Heart left ventricle (tissue), 16 donors: ENCODE data around the gene DSCAM. TPM values are rescaled to one million over a fixed set of nuclear protein-coding genes. Genes with fewer than 3 reads are reported as not detected.

ENCODE experiments used
- ATAC-seq, 4 donors: fragments of 200-7000 bp; cut with Tn5 transposase; one replicate each; pipeline ENCODE4 v1.9.1; 2020 to 2022; ENCODE audit warnings: moderate library complexity in 4 of 4, mild to moderate bottlenecking in 3 of 4, moderate number of reproducible peaks in 1 of 4
- DNase-seq, 5 donors: peaks; one replicate each; pipeline ENCODE4 v3.0.0-alpha.2; 2020
- H3K27ac ChIP-seq, 12 donors: fragments of 200-600 bp; sonication (generic) in 4 of 12; one replicate each; pipeline versions ENCODE4 v1.5.0 to v1.8.0; 2016 to 2022; ENCODE audit warnings: mild to moderate bottlenecking in 2 of 12
- H3K27me3 ChIP-seq, 9 donors: fragments of 200-600 bp; sonication (generic) in 2 of 9; one replicate each; pipeline versions ENCODE4 v1.5.1 to v1.8.0; 2016 to 2022; ENCODE audit warnings: mild to moderate bottlenecking in 3 of 9
- H3K36me3 ChIP-seq, 9 donors: fragments of 200-600 bp; sonication (generic) in 2 of 9; one replicate each; pipeline versions ENCODE4 v1.5.0 to v1.8.0; 2018 to 2022; ENCODE audit warnings: mild to moderate bottlenecking in 2 of 9
- H3K4me1 ChIP-seq, 12 donors: fragments of 200-600 bp; sonication (generic) in 4 of 12; one replicate each; pipeline versions ENCODE4 v1.5.0 to v1.8.0; 2016 to 2022; ENCODE audit warnings: mild to moderate bottlenecking in 3 of 12
- H3K4me3 ChIP-seq, 12 donors: fragments of 200-600 bp; sonication (generic) in 4 of 12; one replicate each; pipeline versions ENCODE4 v1.5.0 to v1.8.0; 2017 to 2022; ENCODE audit warnings: mild to moderate bottlenecking in 9 of 12, moderate library complexity in 4 of 12
- H3K9me3 ChIP-seq, 12 donors: fragments of 200-600 bp; sonication (generic) in 4 of 12; one replicate each; pipeline versions ENCODE4 v1.5.0 to v1.8.0; 2016 to 2022; ENCODE audit warnings: mild to moderate bottlenecking in 1 of 12
- CTCF ChIP-seq, 12 donors: fragments of 200-600 bp; sonication (generic) in 4 of 12; IDR thresholded peaks; one replicate each; pipeline versions ENCODE4 v1.5.0 to v1.8.0; 2018 to 2022; ENCODE audit warnings: antibody characterized with exemption in 12 of 12, mild to moderate bottlenecking in 5 of 12
- POLR2A ChIP-seq, 2 donors: fragments of 450-650 bp; IDR thresholded peaks; one replicate each; pipeline ENCODE4 v1.6.1; 2017; ENCODE audit warnings: antibody characterized with exemption in 2 of 2, mild to moderate bottlenecking in 2 of 2, moderate library complexity in 2 of 2
- WGBS, 4 donors: extraction: QIAGEN DNeasy Blood & Tissue Kit in 2 of 4; methylation state at CpG; one replicate each; pipeline versions ENCODE4 v1.1.5 to v1.1.7; 2013 to 2018; 5-methylcytosine and 5-hydroxymethylcytosine counted together
- intact Hi-C, 10 donors: fragments of 100-400 bp; cut with DNase I; formaldehyde crosslinking; loops; one replicate each; pipeline versions ENCODE4 v1.11.1 to v1.14.2; 2022
- polyA plus RNA-seq, 2 donors: library from polyadenylated mRNA; stranded (reverse); fragments of 200-250 nt; gene quantifications; one replicate each; pipeline ENCODE4 v1.2.3, GENCODE V29; 2013
- total RNA-seq, 9 donors: library from RNA; depleted of rRNA in 2 of 9; stranded (reverse); fragments of >200 nt in 2 of 9; fragmentation: NEBNext Ultra II Directional in 3 of 9; extraction: Animal tissue kit (Norgen Biotek cat#: 25700) in 3 of 9; gene quantifications; one replicate each; pipeline versions ENCODE4 v1.1.0 to v1.2.4, GENCODE V29; 2016 to 2023
- donor health status: ischemic (EF 13 %, LVEDD 7.1; RV severe dilation, severe dysfunction).
- donor health status: healthy with polysubstance abuse.
- donor health status: DM: no; HTN: yes; CAD: no.
- donor health status: DM: no; HTN: no; CAD: no.
- donor health status: ischemic (EF 25% LVEDD 6.9; RV normal size, moderate dysfunction).
- donor health status: ischemic (EF 25% LVEDD 5.7; RV mildly dilated, moderate dysfunction).
- donor health status: healthy.
- donor health status: DM: yes; HTN: yes; CAD: no.
- donor health status: ischemic (EF 35%, LVEDD 5.7; RV mildly dilated, moderate dysfunction).
- donor health status: nonischemic (EF 11% LVEDD 7.7; RV severe dilation, severe dysfunction).
- donor health status: DM: yes; HTN: yes; CAD: no.
- donor health status: PGD.
- donor health status: ischemic (EF 29% LVEDD 5.4; RV normal size, mild dysfunction).
- donor health status: nonischemic (EF 23%, LVEDD 6.1; RV moderate dilation, normal function).

DSCAM gene
- total and polyA plus RNA-seq, 11 donors: 0.03 TPM; not detected in 10

GRCh38 chr21:40151611-40152010, 695.3 kb downstream of the DSCAM start:
- DNase-seq (no peak), ATAC-seq (no peak)
- TF ChIP-seq CTCF (IDR thresholded peaks at IDR 0.05): no peak
- TF ChIP-seq POLR2A (IDR thresholded peaks at IDR 0.05): no peak
- intact Hi-C loops: no loop called here
- 78 to 92% (median 85%) methylated on average over 3 of the region's 3 CpGs for WGBS, 4 donors
- peaks cover 0 to 15% (median 0%) of the 10 kb centered on the region in 9 donors for H3K27me3 ChIP-seq
- H3K4me3 ChIP-seq: no peak overlapping the region
- no peaks in the 10 kb centered on the region for H3K36me3 ChIP-seq
- H3K9me3 ChIP-seq: no peaks in the 10 kb centered on the region
- H3K4me1 ChIP-seq: no peaks in the 10 kb centered on the region
- no peak overlapping the region for H3K27ac ChIP-seq

- 53 to 59% (median 58%) methylated on average over 10 of the region's 10 CpGs for WGBS, 4 donors
- Histone ChIP-seq H3K4me1 (no peaks in the 10 kb centered on the region), H3K4me3 (no peak overlapping the region), H3K27ac (no peak overlapping the region), H3K36me3 (no peaks in the 10 kb centered on the region), H3K27me3 (peaks cover 0 to 7% (median 0%) of the 10 kb centered on the region in 9 donors), H3K9me3 (no peaks in the 10 kb centered on the region)
- intact Hi-C loops: loop anchor here in 6 of 10 donors (5.0 to 10.0 kb wide), 5 partner anchors 241 to 986 kb away; partner anchors contain the start of gene DSCAM (in 2 of the 6)
- TF ChIP-seq POLR2A (IDR thresholded peaks at IDR 0.05) (no peak), CTCF (IDR thresholded peaks at IDR 0.05) (peak in 1 of 12 donors; percentile 6)
- no peak for DNase-seq
- ATAC-seq: no peak
These were observed 700.6 kb downstream of the DSCAM start for GRCh38 chr21:40146216-40146837.

- ATAC-seq (peak in 1 of 4 donors; percentile 51), DNase-seq (peak in 2 of 5 donors; percentile 24 to 45)
- Histone ChIP-seq H3K4me1 (no peaks in the 10 kb centered on the region), H3K9me3 (no peaks in the 10 kb centered on the region), H3K4me3 (no peak overlapping the region), H3K27ac (no peak overlapping the region), H3K27me3 (peaks cover 0 to 6% (median 0%) of the 10 kb centered on the region in 9 donors), H3K36me3 (no peaks in the 10 kb centered on the region)
- WGBS, 4 donors: 28 to 48% (median 42%) methylated on average over 15 to 20 of the region's 20 CpGs
- TF ChIP-seq CTCF (IDR thresholded peaks at IDR 0.05): peak; percentile 60 to 85 (median 76)
- TF ChIP-seq POLR2A (IDR thresholded peaks at IDR 0.05): no peak
- intact Hi-C loops: loop anchor here (1.0 to 10.0 kb wide), 10 partner anchors 241 to 988 kb away; partner anchors contain the start of gene DSCAM (in 2 of the 10)
These were observed 703.0 kb downstream of the DSCAM start for GRCh38 chr21:40143822-40144525.

- ATAC-seq: no peak
- no peak for DNase-seq
- 68 to 81% (median 72%) methylated on average over 8 of the region's 8 CpGs for WGBS, 4 donors
- Histone ChIP-seq H3K4me3 (no peak overlapping the region), H3K27ac (no peak overlapping the region), H3K9me3 (no peaks in the 10 kb centered on the region), H3K4me1 (no peaks in the 10 kb centered on the region), H3K36me3 (no peaks in the 10 kb centered on the region), H3K27me3 (peaks cover 0 to 1% (median 0%) of the 10 kb centered on the region in 9 donors)
- TF ChIP-seq CTCF (IDR thresholded peaks at IDR 0.05) (no peak), POLR2A (IDR thresholded peaks at IDR 0.05) (no peak)
- intact Hi-C loops: loop anchor here in 8 of 10 donors (2.0 to 10.0 kb wide), 8 partner anchors 243 to 991 kb away; partner anchors contain the start of gene DSCAM (in 2 of the 8)
These were observed 705.3 kb downstream of the DSCAM start for GRCh38 chr21:40141621-40142020.
